SK-N-SH treated with all-trans-retinoic acid at 6 μM for 48 hours (cell line): Measurements from ENCODE around the gene SNX10.

Experiments used
- CREB5 ChIP-seq: fragments of 250-450 bp; sonication (Bioruptor Pico); IDR thresholded peaks from 2 replicates; pipeline ENCODE4 v1.5.1; 2020; ENCODE audit warnings: low read depth, mild to moderate bottlenecking, moderate library complexity
- CSDC2 ChIP-seq: fragments of 250-450 bp; sonication (Bioruptor Pico); IDR thresholded peaks from 2 replicates; pipeline ENCODE4 v1.5.0; 2020; ENCODE audit warnings: mild to moderate bottlenecking, moderate library complexity
- CSRNP3 ChIP-seq: fragments of 250-450 bp; sonication (Bioruptor Pico); IDR thresholded peaks from 2 replicates; pipeline ENCODE4 v1.5.1; 2021; ENCODE audit warnings: mild to moderate bottlenecking, moderate library complexity
- RARB ChIP-seq: fragments of 250-450 bp; sonication (Bioruptor Pico); IDR thresholded peaks from 2 replicates; pipeline ENCODE4 v1.8.0; 2021; ENCODE audit warnings: mild to moderate bottlenecking, moderate library complexity
- TOX ChIP-seq: fragments of 250-450 bp; sonication (Bioruptor Pico); IDR thresholded peaks from 2 replicates; pipeline ENCODE4 v1.8.0; 2021; ENCODE audit warnings: mild to moderate bottlenecking, moderate library complexity, borderline replicate concordance

- no peak for TF ChIP-seq CSDC2 (CRISPR knock-in tag)
- no peak for TF ChIP-seq CSRNP3 (CRISPR knock-in tag)
- TF ChIP-seq CREB5 (CRISPR knock-in tag) = no peak
- no peak for TF ChIP-seq TOX (CRISPR knock-in tag)
- no peak for TF ChIP-seq RARB (CRISPR knock-in tag)
Observed at GRCh38 chr7:26265065-26265464, 26.6 kb upstream of the SNX10 start.
